GM04503 (cell line): ENCODE data around the gene UBALD1.

Source experiments
- DNase-seq: peaks from one replicate; pipeline ENCODE4 v3.0.0-alpha.2; 2012; ENCODE audit warnings: low read depth

Gene UBALD1

DNA sequence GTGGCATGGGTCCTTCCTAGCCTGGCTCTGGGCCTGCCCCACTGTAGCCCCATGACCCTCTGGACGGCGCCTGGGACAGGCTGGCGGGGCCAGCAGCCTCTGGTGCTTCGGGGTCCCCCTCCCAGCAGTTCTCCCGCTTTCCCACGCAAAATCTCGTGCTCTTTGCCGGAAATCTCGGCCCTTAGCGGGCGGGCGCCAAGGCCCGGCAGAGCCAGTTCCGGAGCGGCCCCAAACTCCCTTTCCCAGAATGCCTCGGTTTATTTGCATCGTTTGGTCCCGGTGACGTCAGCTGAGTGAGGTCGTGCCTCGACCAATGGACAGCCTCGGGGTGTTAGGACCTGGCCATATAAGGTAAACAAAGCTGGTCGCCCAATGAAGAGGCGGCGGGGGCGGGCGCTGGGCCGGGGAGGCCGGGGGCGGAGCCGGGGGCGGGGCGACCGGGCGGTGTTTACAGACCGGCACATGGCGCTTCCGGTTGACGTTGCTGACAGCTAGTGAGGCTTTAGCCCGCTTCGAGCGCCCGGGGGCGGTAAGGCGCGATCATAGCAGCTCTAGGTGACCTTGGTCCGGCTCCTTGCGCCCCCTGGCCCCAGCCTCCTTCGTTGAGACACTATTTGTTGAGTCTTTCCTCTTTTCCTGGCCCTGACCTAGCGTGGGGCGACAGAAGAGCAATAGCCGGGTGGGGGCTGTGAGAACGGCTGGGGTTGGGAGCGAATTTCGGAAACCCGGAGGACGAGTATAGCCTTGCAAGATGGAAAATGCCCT lies 1.5 kb upstream of the UBALD1 start:
- DNase-seq = peak; percentile 98

GRCh38 chr16:4615384-4616046 lies 827 bp upstream of the UBALD1 start:
- no peak for DNase-seq

DNA sequence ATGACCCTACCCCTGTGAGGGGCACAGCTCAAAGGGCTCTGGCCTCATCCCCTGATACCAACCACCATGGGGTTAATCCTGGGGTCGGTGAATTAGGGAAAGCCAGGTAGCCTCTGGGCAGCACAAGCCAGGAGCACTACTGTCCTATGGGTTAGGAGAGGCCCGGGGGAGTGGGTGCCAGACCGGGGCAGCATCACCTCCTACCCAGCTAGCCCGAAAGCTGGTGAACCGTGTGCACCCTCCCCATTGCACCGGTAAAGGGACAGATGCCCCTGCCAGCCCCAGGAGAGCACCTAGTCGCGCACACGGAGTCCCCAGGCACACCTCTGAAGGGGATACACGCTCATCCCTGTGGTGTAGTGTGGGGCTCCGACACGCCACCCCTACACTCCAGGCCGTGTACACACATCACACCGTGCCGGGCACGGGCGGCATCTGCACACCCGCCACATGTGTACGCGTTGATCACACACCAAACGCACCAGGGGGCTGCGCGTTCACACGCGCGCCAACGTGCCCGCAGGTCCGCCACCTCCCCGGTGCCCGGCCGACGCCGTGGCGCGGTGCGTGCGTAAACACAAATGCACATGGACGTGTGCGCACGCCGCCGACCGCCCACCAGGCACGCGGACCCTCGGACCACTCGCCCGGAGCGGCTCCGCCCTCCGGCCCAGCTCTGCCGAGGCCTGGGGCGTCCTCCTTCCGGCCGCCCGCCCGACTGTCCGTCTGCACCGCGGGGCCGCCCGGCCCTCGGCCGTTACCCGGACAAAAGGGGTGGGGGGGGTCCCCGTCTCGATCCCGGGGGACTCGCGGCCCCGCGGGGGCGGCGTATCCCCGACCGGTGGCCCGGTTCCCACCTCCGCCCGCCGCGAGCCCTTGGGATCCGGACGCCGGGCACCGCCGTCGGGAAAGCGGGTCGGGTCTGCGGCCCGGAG lies 785 bp downstream of the UBALD1 start:
- DNase-seq = no peak

DNA sequence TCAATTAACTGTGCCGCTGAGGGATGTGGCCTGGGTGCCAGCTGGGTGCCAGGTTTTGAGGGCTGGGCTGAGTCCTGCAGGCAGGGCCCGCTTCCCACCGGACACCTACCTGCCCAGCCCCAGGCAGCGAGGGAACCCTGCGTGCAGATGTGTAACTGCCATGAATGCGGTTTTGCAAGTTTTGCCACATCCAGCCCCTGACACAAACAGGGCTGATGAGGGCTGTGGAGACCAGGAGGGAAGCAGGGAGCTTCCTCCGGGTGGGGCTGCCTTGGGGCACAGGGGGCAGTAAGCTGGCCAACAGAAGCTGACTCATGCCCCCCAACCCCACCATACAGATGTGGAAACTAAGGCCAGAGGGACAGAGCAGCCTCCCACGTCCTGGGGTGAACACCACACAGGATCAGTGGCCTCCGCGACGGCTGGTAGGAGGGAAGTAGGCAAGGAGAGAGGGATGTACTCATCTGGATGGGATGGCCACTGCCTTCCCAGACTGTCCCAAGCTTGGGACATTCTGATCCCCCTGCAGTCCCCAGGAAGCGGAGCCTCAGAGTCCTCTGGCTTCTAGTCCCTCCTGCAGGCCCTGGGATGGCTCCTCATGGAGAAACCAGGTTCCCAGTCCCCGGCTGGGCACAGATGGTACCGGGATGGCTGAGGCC lies 1.6 kb downstream of the UBALD1 start:
- DNase-seq = no peak

- DNase-seq = no peak
These were observed 2.2 kb downstream of the UBALD1 start for GRCh38 chr16:4612474-4612931.

- DNase-seq = no peak
These were observed 3.2 kb downstream of the UBALD1 start for GRCh38 chr16:4611337-4612021.

DNA sequence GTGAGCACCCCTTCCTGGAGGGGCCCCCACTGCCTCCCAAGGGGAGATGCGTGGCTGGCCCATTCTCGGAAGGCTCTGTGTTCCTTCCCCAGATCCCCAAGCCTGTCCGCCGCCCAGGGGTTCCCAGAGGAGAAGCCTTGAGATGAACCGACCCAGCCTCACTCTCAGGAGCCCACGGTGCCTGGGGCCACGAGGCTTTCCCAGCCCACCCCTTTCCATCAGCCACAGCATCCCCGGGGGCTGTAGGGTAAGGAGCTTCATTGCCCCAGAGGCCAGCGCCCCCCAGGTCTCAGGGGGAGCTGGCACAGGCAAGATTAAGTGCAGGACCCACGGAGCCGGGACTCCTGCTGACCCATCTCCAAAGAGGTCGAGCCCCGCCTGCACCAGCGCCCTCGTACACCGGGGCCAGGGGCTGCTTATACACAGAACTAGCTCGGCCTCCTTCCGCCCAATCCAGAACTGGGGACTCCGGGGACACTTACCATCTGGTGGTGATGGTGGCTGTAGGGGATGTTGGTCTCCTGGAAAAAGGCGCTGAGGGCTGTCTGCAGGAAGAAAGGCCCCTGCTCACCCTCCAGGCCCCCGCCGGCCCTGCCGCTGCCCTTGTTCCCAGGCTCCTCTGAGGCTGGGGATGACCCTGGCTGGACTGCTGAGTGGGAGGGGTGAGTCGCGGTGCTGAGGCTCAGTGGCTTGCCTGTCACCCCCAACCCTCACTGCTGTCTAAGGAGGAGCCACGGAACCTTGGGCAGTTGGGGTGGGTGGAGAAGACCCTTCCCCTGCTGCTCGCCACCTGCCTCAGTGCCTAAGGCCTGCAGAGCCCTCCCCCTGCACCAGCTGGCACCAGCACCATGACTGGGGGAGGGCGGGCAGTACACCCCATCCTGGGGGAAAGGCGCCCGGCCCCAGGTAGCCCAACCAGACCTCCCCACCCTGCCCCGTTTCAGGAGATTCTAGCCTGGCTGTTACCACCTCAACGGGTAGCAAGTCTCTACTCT lies 4.4 kb downstream of the UBALD1 start:
- DNase-seq = no peak

- DNase-seq = no peak
These were observed 5.3 kb downstream of the UBALD1 start for GRCh38 chr16:4609200-4610010.

DNA sequence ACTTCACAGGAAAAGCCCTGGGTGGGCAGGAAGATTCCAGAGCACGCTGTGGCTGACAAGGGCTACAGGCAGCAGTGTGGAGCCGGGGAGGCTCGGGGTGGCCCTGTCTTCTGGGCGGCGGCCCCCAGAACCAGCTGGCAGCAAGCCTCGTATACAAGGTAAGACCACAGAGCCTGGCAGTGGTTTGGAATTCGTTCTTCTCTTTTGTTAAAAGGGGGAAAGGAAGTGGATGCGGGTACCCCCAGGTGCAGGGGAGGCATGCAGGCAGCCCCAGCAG lies 6.0 kb downstream of the UBALD1 start:
- no peak for DNase-seq

DNA sequence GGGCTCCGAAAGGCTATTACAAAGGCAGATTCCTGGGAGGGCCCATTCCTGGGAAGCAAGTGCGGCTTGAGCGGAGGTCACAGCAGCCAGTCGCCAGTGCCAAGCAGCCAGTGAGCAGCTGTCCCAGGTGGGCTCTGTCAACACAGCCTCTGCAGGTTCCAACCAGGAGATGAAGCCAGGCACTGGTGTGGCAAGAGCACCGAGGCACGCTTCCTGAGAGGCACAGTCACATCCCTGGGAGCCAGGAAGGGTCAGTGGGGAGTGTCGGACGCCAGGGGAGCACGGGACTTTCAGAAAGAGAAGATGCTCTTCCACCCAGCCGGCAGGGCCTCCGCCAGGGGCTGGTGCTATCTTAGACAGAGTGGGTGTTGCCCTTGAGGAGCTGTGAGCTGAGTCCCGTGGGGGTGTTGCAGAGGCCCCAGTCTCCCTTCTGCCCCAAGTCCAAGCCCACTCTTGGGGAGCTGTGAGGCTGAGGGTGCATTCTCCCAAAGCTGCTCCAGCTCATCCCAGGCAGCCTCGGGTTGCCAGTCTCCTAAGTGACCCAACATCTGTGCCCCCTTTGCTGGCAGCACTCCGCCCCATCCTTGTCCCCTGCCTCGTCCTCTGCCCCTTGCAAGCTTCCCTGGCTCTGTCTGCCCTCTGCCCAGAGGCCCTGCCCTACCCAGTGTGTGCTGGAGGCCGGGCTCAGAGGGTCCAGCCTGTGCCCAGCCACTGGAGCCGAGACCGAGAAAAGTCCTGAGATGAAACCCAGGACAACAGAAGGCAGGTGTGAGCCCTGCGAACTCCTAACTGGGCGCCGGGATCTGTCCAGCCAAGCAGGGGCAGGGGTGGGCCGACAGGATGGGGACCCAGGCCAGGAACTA lies 6.6 kb downstream of the UBALD1 start:
- DNase-seq = no peak

DNA sequence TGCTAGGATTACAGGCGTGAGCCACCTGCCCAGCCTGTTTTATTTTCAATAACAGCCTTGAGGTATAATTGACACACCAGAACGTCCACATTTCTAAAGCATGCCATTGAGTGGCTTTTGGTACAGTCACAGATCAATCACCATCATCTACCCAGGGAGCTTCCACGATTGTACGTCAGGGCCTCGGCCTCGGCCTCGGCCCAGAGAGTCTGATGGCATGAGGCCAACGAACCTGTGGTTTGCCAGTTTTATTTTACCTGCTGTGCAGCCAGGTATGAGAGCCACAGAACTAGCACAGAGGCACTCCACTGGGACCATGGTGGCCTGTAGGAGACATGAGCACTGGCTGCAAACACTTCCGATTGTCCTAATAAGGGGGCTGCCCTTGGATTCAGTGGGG lies 8.3 kb downstream of the UBALD1 start:
- no peak for DNase-seq

- DNase-seq = no peak
These were observed 10.3 kb downstream of the UBALD1 start for GRCh38 chr16:4604401-4604800.

DNA sequence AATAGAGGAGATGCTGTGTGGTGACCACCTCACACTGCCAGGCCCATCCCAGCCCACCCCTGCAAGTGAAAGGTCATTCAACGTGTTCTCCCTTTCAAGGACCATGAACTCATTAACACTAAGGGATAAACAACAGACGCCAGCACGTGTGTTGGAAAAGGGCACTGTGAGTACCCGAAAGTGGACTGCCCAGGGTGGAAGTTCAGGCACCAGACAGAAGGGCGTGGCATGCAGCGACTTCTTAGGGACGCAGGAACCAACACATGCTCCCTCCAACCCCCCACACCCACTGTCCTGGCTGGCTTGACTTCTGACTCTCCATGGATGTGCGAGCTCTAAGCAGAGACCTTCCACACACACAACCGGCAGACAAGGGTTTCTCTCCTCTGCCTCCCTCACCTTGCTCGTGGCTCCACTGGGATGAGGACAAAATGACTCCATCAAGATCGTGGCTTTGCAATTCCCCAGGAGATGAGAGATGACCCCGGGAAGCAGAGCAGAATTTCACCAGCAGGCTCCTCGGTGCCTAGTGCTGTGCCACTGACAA lies 11.0 kb downstream of the UBALD1 start:
- DNase-seq = no peak

GRCh38 chr16:4602331-4602730 lies 12.4 kb downstream of the UBALD1 start:
- no peak for DNase-seq

- no peak for DNase-seq
These were observed 12.9 kb downstream of the UBALD1 start for GRCh38 chr16:4601864-4602186.

DNA sequence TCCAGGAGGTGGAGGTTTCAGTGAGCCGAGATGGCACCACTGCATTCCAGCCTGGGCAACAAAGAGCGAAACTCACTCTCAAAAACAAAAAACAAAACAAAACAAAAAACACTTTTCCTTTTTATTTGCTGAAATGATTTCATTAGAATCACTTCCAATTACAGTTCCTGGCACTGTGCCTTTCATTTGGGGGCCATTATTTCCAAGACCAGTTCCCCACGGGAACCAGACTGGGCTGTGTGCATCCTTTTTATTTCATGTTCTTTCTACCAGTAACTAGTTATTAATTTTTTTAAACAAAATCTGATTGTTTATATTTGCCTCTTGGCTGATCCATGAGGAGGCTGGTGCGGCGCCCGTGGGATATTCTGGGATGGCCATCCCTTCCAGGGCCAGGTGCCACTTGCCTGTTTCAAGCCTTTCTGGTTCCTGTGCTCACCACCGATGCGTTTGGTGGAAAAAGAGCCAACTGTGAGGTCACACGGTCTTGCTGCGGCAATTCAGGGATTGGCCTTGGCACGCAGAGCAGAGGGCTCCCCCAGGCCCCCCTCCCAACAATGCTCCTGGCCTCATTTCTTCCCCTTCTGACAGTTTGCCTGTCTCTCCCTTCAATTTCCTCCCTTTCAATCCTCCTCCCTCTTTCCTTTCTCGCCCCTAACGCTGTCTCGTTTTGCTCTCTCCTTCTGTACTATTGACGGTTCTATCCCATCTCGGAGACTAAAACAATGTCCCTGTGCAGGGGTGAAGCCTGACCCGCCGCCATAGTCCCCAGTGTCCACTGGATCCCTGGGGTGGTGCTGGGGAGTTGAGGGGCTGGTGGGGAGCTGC lies 13.4 kb downstream of the UBALD1 start:
- no peak for DNase-seq

GRCh38 chr16:4599545-4599944 lies 15.1 kb downstream of the UBALD1 start:
- DNase-seq = no peak

DNA sequence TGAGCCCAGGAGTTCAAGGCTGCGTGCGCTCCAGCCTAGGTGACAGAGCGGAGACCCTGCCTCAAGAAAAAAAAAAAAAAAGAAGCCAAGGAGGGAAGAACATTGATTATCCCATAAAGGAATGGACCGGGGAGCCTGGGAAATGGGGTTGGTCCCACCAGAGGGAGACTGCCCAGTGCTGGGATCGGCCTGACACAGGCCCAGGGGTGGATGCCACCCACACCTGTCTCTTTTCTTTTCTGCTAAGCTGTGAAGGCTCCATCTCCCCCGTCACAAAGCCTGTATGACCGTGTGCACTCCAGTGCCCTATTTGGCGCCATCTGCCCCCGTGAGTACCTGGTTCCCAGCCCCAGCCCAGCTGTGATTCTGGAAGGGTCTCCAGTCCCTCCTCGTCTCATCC lies 15.7 kb downstream of the UBALD1 start:
- DNase-seq = no peak
